Fibroblast of lung (primary cell): ENCODE data around the gene OSBPL7. TPM values are rescaled to one million over a fixed set of nuclear protein-coding genes. Genes with fewer than 3 reads are reported as not detected.

Experiments used
- DNase-seq, 2 donors: peaks; one replicate each; pipeline versions ENCODE4 v3.0.0 to v3.0.0-alpha.2; 2010; ENCODE audit warnings: low read depth in 2 of 2
- H2AFZ ChIP-seq: 2 replicates; pipeline ENCODE4 v1.5.1; 2012; ENCODE audit warnings: low read length, control low read depth, inconsistent platforms
- H3K27ac ChIP-seq: 2 replicates; pipeline ENCODE4 v1.5.1; 2011; ENCODE audit warnings: low read length, control low read depth; ENCODE audit not compliant: insufficient read depth
- H3K27me3 ChIP-seq: 2 replicates; pipeline ENCODE4 v1.5.1; 2011; ENCODE audit warnings: mild to moderate bottlenecking, low read length; ENCODE audit not compliant: control insufficient read depth, insufficient read depth
- H3K36me3 ChIP-seq: 2 replicates; pipeline ENCODE4 v1.5.1; 2011; ENCODE audit warnings: low read length; ENCODE audit not compliant: control insufficient read depth, insufficient read depth
- H3K4me1 ChIP-seq: 2 replicates; pipeline ENCODE4 v1.5.1; 2011; ENCODE audit warnings: low read length; ENCODE audit not compliant: control insufficient read depth, insufficient read depth; ENCODE audit errors: extremely low read depth
- H3K4me2 ChIP-seq: 2 replicates; pipeline ENCODE4 v1.5.1; 2011; ENCODE audit warnings: low read length, control low read depth; ENCODE audit not compliant: insufficient read depth; ENCODE audit errors: extremely low read depth
- H3K4me3 ChIP-seq, 4 experiments: fragments of 200-600 bp in 1 of 4; sonication (generic) in 1 of 4; replicated peaks in 1 of 4; 2 replicates each; pipeline ENCODE4 v1.5.1; 2011 to 2016; ENCODE audit warnings: low read length in 4 of 4, low read depth in 3 of 4, mild to moderate bottlenecking in 3 of 4, control low read depth in 2 of 4, inconsistent platforms in 1 of 4, mixed read lengths in 1 of 4; ENCODE audit not compliant: insufficient read depth in 1 of 4; ENCODE audit errors: control extremely low read depth in 1 of 4
- H3K79me2 ChIP-seq: 2 replicates; pipeline ENCODE4 v1.5.1; 2012; ENCODE audit warnings: mild to moderate bottlenecking, low read length, inconsistent platforms; ENCODE audit not compliant: control insufficient read depth, insufficient read depth
- H3K9ac ChIP-seq: 2 replicates; pipeline ENCODE4 v1.5.1; 2011; ENCODE audit warnings: mild to moderate bottlenecking, low read length, control low read depth; ENCODE audit not compliant: insufficient read depth
- H3K9me3 ChIP-seq: 2 replicates; pipeline ENCODE4 v1.5.1; 2012; ENCODE audit warnings: low read depth, low read length; ENCODE audit not compliant: control insufficient read depth, insufficient read depth
- H4K20me1 ChIP-seq: 2 replicates; pipeline ENCODE4 v1.5.1; 2011; ENCODE audit warnings: low read length; ENCODE audit not compliant: control insufficient read depth, insufficient read depth; ENCODE audit errors: extremely low read depth
- EZH2 ChIP-seq: IDR thresholded peaks from 2 replicates; pipeline ENCODE4 v1.5.1; 2012; ENCODE audit warnings: low read length, control low read depth, mild to moderate bottlenecking; ENCODE audit errors: missing control alignments
- polyA plus RNA-seq, 2 donors: library from polyadenylated mRNA; depleted of rRNA in 1 of 2; stranded (reverse) in 1 of 2; unstranded in 1 of 2; fragments of >200 nt; gene quantifications; 2 replicates each; pipeline ENCODE4 v1.2.1, GENCODE V29; 2011 to 2012; ENCODE audit warnings: missing spikeins in 1 of 2
- total RNA-seq: library from RNA; depleted of rRNA; stranded (reverse); fragments of >200 nt; gene quantifications from 2 replicates; pipeline ENCODE4 v1.2.1, GENCODE V29; 2014
- TF ChIP-seq, protein P1 (sequence below), 2 donors: IDR thresholded peaks in 1 of 2; conservative IDR thresholded peaks in 1 of 2; 1 replicate in 1 of 2; 2 replicates in 1 of 2; pipeline ENCODE4 v1.5.1; 2011 to 2012; ENCODE audit warnings: low read length in 2 of 2, control low read depth in 1 of 2, inconsistent platforms in 1 of 2, low read depth in 1 of 2, mild to moderate bottlenecking in 1 of 2

Gene OSBPL7
- total and polyA plus RNA-seq, 2 donors (not counting 1 experiment from before 2014, with no cell fraction given): 2.1 to 7.1 TPM

DNA sequence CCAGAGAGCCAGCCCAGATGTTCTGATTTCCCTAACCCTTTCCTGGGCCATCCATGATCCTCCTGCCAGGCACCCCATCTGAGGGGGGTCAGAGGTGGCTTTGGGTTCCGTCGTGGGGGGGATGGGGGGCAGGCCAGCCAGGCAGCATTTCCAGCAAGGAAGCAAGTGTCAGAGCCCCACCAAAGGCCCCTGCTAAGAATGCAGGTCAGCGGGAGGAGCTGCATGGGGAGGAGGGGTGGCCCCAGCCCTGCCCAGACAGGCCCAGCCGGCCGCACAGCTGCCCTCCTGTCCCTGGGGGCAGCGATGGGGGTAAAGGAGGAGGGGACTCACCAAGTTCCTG is 21.8 kb upstream of the OSBPL7 start:
- H3K27me3 ChIP-seq: peaks cover 36% of the 10 kb centered on the region
- peaks cover 7% of the 10 kb centered on the region for H3K4me1 ChIP-seq
- H3K27ac ChIP-seq: no peak overlapping the region
- no peaks in the 10 kb centered on the region for H4K20me1 ChIP-seq
- no peak for TF ChIP-seq EZH2
- TF ChIP-seq, protein P1, sequence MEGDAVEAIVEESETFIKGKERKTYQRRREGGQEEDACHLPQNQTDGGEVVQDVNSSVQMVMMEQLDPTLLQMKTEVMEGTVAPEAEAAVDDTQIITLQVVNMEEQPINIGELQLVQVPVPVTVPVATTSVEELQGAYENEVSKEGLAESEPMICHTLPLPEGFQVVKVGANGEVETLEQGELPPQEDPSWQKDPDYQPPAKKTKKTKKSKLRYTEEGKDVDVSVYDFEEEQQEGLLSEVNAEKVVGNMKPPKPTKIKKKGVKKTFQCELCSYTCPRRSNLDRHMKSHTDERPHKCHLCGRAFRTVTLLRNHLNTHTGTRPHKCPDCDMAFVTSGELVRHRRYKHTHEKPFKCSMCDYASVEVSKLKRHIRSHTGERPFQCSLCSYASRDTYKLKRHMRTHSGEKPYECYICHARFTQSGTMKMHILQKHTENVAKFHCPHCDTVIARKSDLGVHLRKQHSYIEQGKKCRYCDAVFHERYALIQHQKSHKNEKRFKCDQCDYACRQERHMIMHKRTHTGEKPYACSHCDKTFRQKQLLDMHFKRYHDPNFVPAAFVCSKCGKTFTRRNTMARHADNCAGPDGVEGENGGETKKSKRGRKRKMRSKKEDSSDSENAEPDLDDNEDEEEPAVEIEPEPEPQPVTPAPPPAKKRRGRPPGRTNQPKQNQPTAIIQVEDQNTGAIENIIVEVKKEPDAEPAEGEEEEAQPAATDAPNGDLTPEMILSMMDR (conservative IDR thresholded peaks at IDR 0.05 in 1 of 2, IDR thresholded peaks at IDR 0.05 in 1 of 2; ENCODE audit: low read depth in 1 of 2, low read length in 2 of 2): no peak
- H3K4me2 ChIP-seq: no peak overlapping the region
- no peak overlapping the region for H3K4me3 ChIP-seq
- H3K9me3 ChIP-seq: no peaks in the 10 kb centered on the region
- no peaks in the 10 kb centered on the region for H3K36me3 ChIP-seq
- no peak overlapping the region for H3K9ac ChIP-seq
- no peak overlapping the region for H2AFZ ChIP-seq
- no peak for DNase-seq
- no peaks in the 10 kb centered on the region for H3K79me2 ChIP-seq

GRCh38 chr17:47841488-47842291 is 20.1 kb upstream of the OSBPL7 start:
- Histone ChIP-seq H3K4me3 (peak overlapping the region; percentile 79 to 92 (median 90)), H2AFZ (peak overlapping the region; percentile 97), H3K36me3 (no peaks in the 10 kb centered on the region), H3K79me2 (no peaks in the 10 kb centered on the region), H3K4me1 (peaks cover 7% of the 10 kb centered on the region), H4K20me1 (no peaks in the 10 kb centered on the region), H3K27me3 (peaks cover 21% of the 10 kb centered on the region), H3K9ac (peak overlapping the region; percentile 67), H3K27ac (no peak overlapping the region), H3K4me2 (peak overlapping the region; percentile 15), H3K9me3 (no peaks in the 10 kb centered on the region)
- TF ChIP-seq EZH2: no peak
- TF ChIP-seq, protein P1 (conservative IDR thresholded peaks at IDR 0.05 in 1 of 2, IDR thresholded peaks at IDR 0.05 in 1 of 2; ENCODE audit: low read depth in 1 of 2, low read length in 2 of 2): no peak
- DNase-seq: no peak

- Histone ChIP-seq H3K27ac (peak within 1 kb of the TSS; percentile 61), H3K9me3 (no peaks in the 10 kb centered on the region), H3K4me2 (peak within 1 kb of the TSS; percentile 96), H3K9ac (peak within 1 kb of the TSS; percentile 67), H3K27me3 (peaks cover 13% of the 10 kb centered on the region), H3K4me3 (peak within 1 kb of the TSS; percentile 79 to 92 (median 90)), H4K20me1 (no peaks in the 10 kb centered on the region), H3K36me3 (no peaks in the 10 kb centered on the region), H3K79me2 (no peaks in the 10 kb centered on the region), H2AFZ (peak within 1 kb of the TSS; percentile 97), H3K4me1 (peaks cover 7% of the 10 kb centered on the region)
- DNase-seq: peak; percentile 66 to 81
- TF ChIP-seq, protein P1 (conservative IDR thresholded peaks at IDR 0.05 in 1 of 2, IDR thresholded peaks at IDR 0.05 in 1 of 2; ENCODE audit: low read depth in 1 of 2, low read length in 2 of 2): peak; percentile 87 to 96
- no peak for TF ChIP-seq EZH2
Measured at GRCh38 chr17:47840742-47841487, 19.3 kb upstream of the OSBPL7 start, which contains the start of gene SCRN2. TSS of gene SCRN2 (minus strand) at chr17:47841273. CDS start at chr17:47840843, 430 bp downstream.
